HepG2 (cell line): ENCODE measurements around the gene RB1. TPM values are rescaled to one million over a fixed set of nuclear protein-coding genes. Genes with fewer than 3 reads are reported as not detected.

Experiments
- ATAC-seq: fragments of 200-7000 bp; cut with Tn5 transposase; 3 replicates; pipeline ENCODE4 v1.9.1; 2020; ENCODE audit warnings: mild to moderate bottlenecking, moderate library complexity
- BruUV-seq: library from RNA; stranded (reverse); fragments of 400-500 nt; replicated peaks from 2 replicates; lab custom pipeline; 2021; lab: Mats Ljungman, UMichigan
- CTCF ChIA-PET: fragments of 300-600 bp; formaldehyde crosslinking; extraction: SDS; loops from one replicate; lab custom pipeline; 2021; ENCODE audit warnings: low total read pairs, inconsistent platforms, low intra/inter-chr PET ratio; lab: Yijun Ruan, JAX
- POLR2A ChIA-PET: fragments of 350-600 bp; sonication (Branson Sonifier 250); formaldehyde crosslinking; loops from one replicate; lab custom pipeline; 2020; ENCODE audit warnings: antibody characterized with exemption, inconsistent platforms; lab: Yijun Ruan, JAX
- DNase-seq: peaks from one replicate; pipeline ENCODE4 v3.0.0-alpha.2; 2015; ENCODE audit warnings: low spot score
- FAIRE-seq: peaks from 3 replicates; lab custom pipeline; 2011; peaks lifted over from hg19 to GRCh38; lab: Jason Lieb, UNC
- H2AFZ ChIP-seq: one replicate; pipeline ENCODE4 v1.6.1; 2011; ENCODE audit warnings: low read length, inconsistent platforms
- H3K27ac ChIP-seq: fragments of 300-600 bp; 3 replicates; pipeline ENCODE4 v1.8.0; 2011; ENCODE audit warnings: mixed run types, mild to moderate bottlenecking, mixed read lengths, low read length, inconsistent platforms; ENCODE audit not compliant: insufficient read depth; ENCODE audit errors: extremely low read length
- H3K27me3 ChIP-seq, 2 experiments: fragments of 200-600 bp in 1 of 2; 2 replicates in 1 of 2; 3 replicates in 1 of 2; pipeline versions ENCODE4 v1.6.0 to v1.8.0; 2011; ENCODE audit warnings: low read length in 2 of 2, mild to moderate bottlenecking in 2 of 2, moderate library complexity in 2 of 2, inconsistent platforms in 1 of 2; ENCODE audit not compliant: insufficient read depth in 2 of 2, control insufficient read depth in 1 of 2
- H3K36me3 ChIP-seq, 2 experiments: fragments of 200-600 bp in 1 of 2; replicated peaks in 1 of 2; 2 replicates in 1 of 2; 3 replicates in 1 of 2; pipeline versions ENCODE4 v1.5.1 to v1.8.0; 2011; ENCODE audit warnings: low read length in 2 of 2, inconsistent platforms in 1 of 2; ENCODE audit not compliant: insufficient read depth in 2 of 2, control insufficient read depth in 1 of 2
- H3K4me1 ChIP-seq: 2 replicates; pipeline ENCODE4 v1.5.1; 2012; ENCODE audit warnings: low read length, inconsistent platforms; ENCODE audit not compliant: insufficient read depth
- H3K4me2 ChIP-seq: 2 replicates; pipeline ENCODE4 v1.6.0; 2011; ENCODE audit warnings: low read depth, low read length, inconsistent platforms
- H3K4me3 ChIP-seq, 3 experiments: fragments of 200-600 bp in 1 of 3; sonication (generic), shearing (Covaris generic) in 1 of 3; replicated peaks in 1 of 3; 2 replicates each; pipeline ENCODE4 v1.5.1; 2011 to 2016; ENCODE audit warnings: low read length in 3 of 3, inconsistent platforms in 2 of 3, low read depth in 2 of 3, mild to moderate bottlenecking in 2 of 3, control low read depth in 1 of 3, mixed read lengths in 1 of 3; ENCODE audit not compliant: insufficient read depth in 1 of 3
- H3K79me2 ChIP-seq: one replicate; pipeline ENCODE4 v1.6.1; 2011; ENCODE audit warnings: low read length, inconsistent platforms; ENCODE audit not compliant: insufficient read depth
- H3K9ac ChIP-seq: 2 replicates; pipeline ENCODE4 v1.6.0; 2011; ENCODE audit warnings: mild to moderate bottlenecking, low read depth, low read length, inconsistent platforms; ENCODE audit not compliant: insufficient read depth
- H3K9me3 ChIP-seq: 2 replicates; pipeline ENCODE4 v1.5.1; 2012; ENCODE audit warnings: mild to moderate bottlenecking, low read length
- H4K20me1 ChIP-seq: 2 replicates; pipeline ENCODE4 v1.6.0; 2011; ENCODE audit warnings: inconsistent platforms, mild to moderate bottlenecking, low read length, moderate library complexity; ENCODE audit not compliant: insufficient read depth
- ARID5B ChIP-seq: IDR thresholded peaks from 2 replicates; pipeline ENCODE4 v1.4.0; 2020; ENCODE audit warnings: mild to moderate bottlenecking, missing genetic modification reagents
- BCL6 ChIP-seq: IDR thresholded peaks from 2 replicates; pipeline ENCODE4 v1.6.1; 2016; ENCODE audit warnings: missing genetic modification reagents, missing compliant biosample characterization
- CREM ChIP-seq, 2 experiments: sonication (generic) in 1 of 2; formaldehyde crosslinking in 1 of 2; IDR thresholded peaks; 2 replicates each; pipeline versions ENCODE4 v1.4.0 to v1.6.1; 2016 to 2020; ENCODE audit warnings: antibody characterized with exemption in 1 of 2, mild to moderate bottlenecking in 1 of 2, missing genetic modification reagents in 1 of 2
- FOXA3 ChIP-seq: IDR thresholded peaks from 2 replicates; pipeline ENCODE4 v1.6.1; 2016; ENCODE audit warnings: missing genetic modification reagents, missing compliant biosample characterization
- GATAD2A ChIP-seq: IDR thresholded peaks from 2 replicates; pipeline ENCODE4 v1.6.1; 2016
- GFI1 ChIP-seq: sonication (generic); formaldehyde crosslinking; IDR thresholded peaks from 2 replicates; pipeline ENCODE4 v1.5.0; 2020; ENCODE audit warnings: missing genetic modification reagents, mild to moderate bottlenecking, borderline replicate concordance
- ISL2 ChIP-seq: sonication (generic); formaldehyde crosslinking; IDR thresholded peaks from 2 replicates; pipeline ENCODE4 v1.5.0; 2020; ENCODE audit warnings: missing genetic modification reagents
- NFE2 ChIP-seq: sonication (generic); formaldehyde crosslinking; IDR thresholded peaks from 2 replicates; pipeline ENCODE4 v1.4.0; 2020; ENCODE audit warnings: missing genetic modification reagents
- NR2F6 ChIP-seq, 2 experiments: IDR thresholded peaks; 2 replicates each; pipeline ENCODE4 v1.6.1; 2016; ENCODE audit warnings: antibody characterized with exemption in 1 of 2, mild to moderate bottlenecking in 1 of 2
- RARA ChIP-seq: IDR thresholded peaks from 2 replicates; pipeline ENCODE4 v1.6.1; 2016; ENCODE audit warnings: missing genetic modification reagents, missing compliant biosample characterization
- SAP130 ChIP-seq: IDR thresholded peaks from 2 replicates; pipeline ENCODE4 v1.6.1; 2016; ENCODE audit warnings: low read depth
- TEAD3 ChIP-seq: optimal IDR thresholded peaks from 2 replicates; pipeline ENCODE3; 2016; ENCODE audit warnings: borderline replicate concordance
- ZNF205 ChIP-seq: IDR thresholded peaks from 2 replicates; pipeline ENCODE4 v1.6.1; 2018; ENCODE audit warnings: missing biosample characterization, missing genetic modification reagents
- ZNF232 ChIP-seq: sonication (generic); formaldehyde crosslinking; IDR thresholded peaks from 2 replicates; pipeline ENCODE4 v1.4.0; 2020; ENCODE audit warnings: missing genetic modification reagents, borderline replicate concordance
- ZNF260 ChIP-seq: sonication (generic); formaldehyde crosslinking; IDR thresholded peaks from 2 replicates; pipeline ENCODE4 v1.4.0; 2020; ENCODE audit warnings: missing genetic modification reagents, low read depth, mild to moderate bottlenecking, borderline replicate concordance
- ZNF644 ChIP-seq: IDR thresholded peaks from 2 replicates; pipeline ENCODE4 v1.6.1; 2016; ENCODE audit warnings: low read depth
- WGBS: methylation state at CpG from one replicate; pipeline ENCODE4 v1.1.6; 2017; ENCODE audit warnings: low lambda C conversion rate; 5-methylcytosine and 5-hydroxymethylcytosine counted together
- in situ Hi-C: cut with HindIII; loops from 2 replicates; pipeline ENCODE4 v1.10.0; 2017; ENCODE audit warnings: low pct_unique_long_range_greater_than_20kb; ENCODE audit not compliant: extremely low pct_ligation_motif_present
- intact Hi-C: fragments of 100-400 bp; cut with micrococcal nuclease; formaldehyde crosslinking; loops from one replicate; pipeline ENCODE4 v1.10.0; 2022; ENCODE audit not compliant: unreplicated experiment
- polyA plus RNA-seq, 8 experiments: library from polyadenylated mRNA; depleted of rRNA in 3 of 8; stranded (reverse) in 7 of 8; unstranded in 1 of 8; fragments of >200 nt; fragmentation: Illumina TruSeq in 4 of 8; extraction: Trizol in 4 of 8; gene quantifications; 2 replicates each; pipeline versions ENCODE4 v1.2.1 to v1.2.3, GENCODE V29; 2011 to 2016; ENCODE audit warnings: low read depth in 4 of 8, missing spikeins in 1 of 8, mixed read lengths in 1 of 8; ENCODE audit not compliant: insufficient read depth in 1 of 8
- total RNA-seq, 5 experiments: library from RNA; depleted of rRNA; stranded (reverse); fragments of >200 nt; fragmentation: Illumina TruSeq; extraction: Trizol; gene quantifications; 2 replicates each; pipeline ENCODE4 v1.2.3, GENCODE V29; 2016; ENCODE audit warnings: low read depth in 1 of 5
- TF ChIP-seq, protein P1 (sequence below): sonication (generic); formaldehyde crosslinking; conservative IDR thresholded peaks from 2 replicates; pipeline ENCODE4 v1.4.0; 2020; ENCODE audit warnings: mild to moderate bottlenecking, missing genetic modification reagents, moderate library complexity
- TF ChIP-seq, protein P2 (sequence below): sonication (generic); formaldehyde crosslinking; IDR thresholded peaks from 2 replicates; pipeline ENCODE4 v1.8.1; 2023; ENCODE audit warnings: mild to moderate bottlenecking, missing genetic modification reagents

Gene RB1
- total and polyA plus RNA-seq, 2 of the 13 experiments (the other 11 are each of a cell fraction or from before 2014, with no cell fraction given): 15.6 to 23.7 TPM

DNA sequence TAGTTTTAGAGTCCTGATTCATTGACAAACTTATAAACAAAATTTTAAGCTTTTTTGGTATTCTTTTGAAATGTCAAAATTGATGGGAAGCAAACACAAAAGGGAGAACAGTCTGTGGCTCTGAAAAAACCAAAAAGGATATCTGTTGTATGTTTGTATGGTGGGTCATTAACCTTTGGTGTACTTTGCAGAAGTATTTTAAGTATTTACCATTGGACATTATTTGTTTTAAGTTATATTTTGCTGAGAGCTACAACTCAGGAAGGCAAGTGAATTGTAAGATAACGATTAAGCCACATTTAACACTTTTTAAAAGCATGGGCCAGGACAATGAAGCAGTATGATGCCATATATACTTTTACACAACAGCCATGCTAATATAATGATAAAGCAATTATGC lies 94.2 kb downstream of the RB1 start:
- CTCF ChIA-PET: no interaction called here
- WGBS: 0% methylated on average over 1 of the region's 1 CpG
- Histone ChIP-seq H4K20me1 (no peaks in the 10 kb centered on the region), H3K27ac (peak overlapping the region; percentile 63), H3K4me3 (no peak overlapping the region; a peak in 1 of 6 replicates), H3K9ac (no peak overlapping the region), H3K4me1 (peaks cover 83% of the 10 kb centered on the region), H3K4me2 (peak overlapping the region; percentile 30), H2AFZ (no peak overlapping the region), H3K27me3 (no peaks in the 10 kb centered on the region), H3K9me3 (no peaks in the 10 kb centered on the region), H3K79me2 (peaks cover 2% of the 10 kb centered on the region), H3K36me3 (0 out of 5 replicates have a peak, but pooled peaks cover 0 to 2% of the 10 kb centered on the region in 2 experiments)
- ATAC-seq (peak; percentile 68), FAIRE-seq (no peak), DNase-seq (peak; percentile 41)
- in situ Hi-C loops: no loop called here
- BruUV-seq: no TSS peak
- POLR2A ChIA-PET: interaction anchor here (1.7 kb wide), 1 partner anchor 15 kb away, joined by 5 read pairs; the partner anchor contains the start of gene LPAR6
- intact Hi-C loops: no loop called here
- peak; percentile 39; the same call in 1 of the 2 replicates for TF ChIP-seq BCL6 (CRISPR knock-in tag)
- peak; percentile 65 for TF ChIP-seq ISL2
- peak; percentile 27; the same call in 1 of the 2 replicates for TF ChIP-seq ZNF232
- peak; percentile 39; the same call in 1 of the 2 replicates for TF ChIP-seq CREM (IDR thresholded peaks at IDR 0.05)
- TF ChIP-seq CREM (CRISPR knock-in tag; IDR thresholded peaks at IDR 0.05): no peak
- TF ChIP-seq RARA (CRISPR knock-in tag): peak; percentile 51; the same call in 1 of the 2 replicates
- no peak for TF ChIP-seq ZNF260 (CRISPR knock-in tag)
- peak; percentile 76 for TF ChIP-seq ARID5B
- TF ChIP-seq GATAD2A: peak; percentile 30
- no peak for TF ChIP-seq ZNF644 (CRISPR knock-in tag)
- no peak for TF ChIP-seq GFI1 (CRISPR knock-in tag)
- TF ChIP-seq TEAD3 (CRISPR knock-in tag): peak; percentile 7
- TF ChIP-seq, protein P1, sequence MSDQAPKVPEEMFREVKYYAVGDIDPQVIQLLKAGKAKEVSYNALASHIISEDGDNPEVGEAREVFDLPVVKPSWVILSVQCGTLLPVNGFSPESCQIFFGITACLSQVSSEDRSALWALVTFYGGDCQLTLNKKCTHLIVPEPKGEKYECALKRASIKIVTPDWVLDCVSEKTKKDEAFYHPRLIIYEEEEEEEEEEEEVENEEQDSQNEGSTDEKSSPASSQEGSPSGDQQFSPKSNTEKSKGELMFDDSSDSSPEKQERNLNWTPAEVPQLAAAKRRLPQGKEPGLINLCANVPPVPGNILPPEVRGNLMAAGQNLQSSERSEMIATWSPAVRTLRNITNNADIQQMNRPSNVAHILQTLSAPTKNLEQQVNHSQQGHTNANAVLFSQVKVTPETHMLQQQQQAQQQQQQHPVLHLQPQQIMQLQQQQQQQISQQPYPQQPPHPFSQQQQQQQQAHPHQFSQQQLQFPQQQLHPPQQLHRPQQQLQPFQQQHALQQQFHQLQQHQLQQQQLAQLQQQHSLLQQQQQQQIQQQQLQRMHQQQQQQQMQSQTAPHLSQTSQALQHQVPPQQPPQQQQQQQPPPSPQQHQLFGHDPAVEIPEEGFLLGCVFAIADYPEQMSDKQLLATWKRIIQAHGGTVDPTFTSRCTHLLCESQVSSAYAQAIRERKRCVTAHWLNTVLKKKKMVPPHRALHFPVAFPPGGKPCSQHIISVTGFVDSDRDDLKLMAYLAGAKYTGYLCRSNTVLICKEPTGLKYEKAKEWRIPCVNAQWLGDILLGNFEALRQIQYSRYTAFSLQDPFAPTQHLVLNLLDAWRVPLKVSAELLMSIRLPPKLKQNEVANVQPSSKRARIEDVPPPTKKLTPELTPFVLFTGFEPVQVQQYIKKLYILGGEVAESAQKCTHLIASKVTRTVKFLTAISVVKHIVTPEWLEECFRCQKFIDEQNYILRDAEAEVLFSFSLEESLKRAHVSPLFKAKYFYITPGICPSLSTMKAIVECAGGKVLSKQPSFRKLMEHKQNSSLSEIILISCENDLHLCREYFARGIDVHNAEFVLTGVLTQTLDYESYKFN (CRISPR knock-in tag): peak; percentile 62; the same call in 1 of the 2 replicates
- no peak for TF ChIP-seq NFE2
- peak; percentile 46; the same call in 1 of the 2 replicates for TF ChIP-seq NR2F6 (IDR thresholded peaks at IDR 0.05)
- peak; percentile 35; the same call in 1 of the 2 replicates for TF ChIP-seq NR2F6 (CRISPR knock-in tag; IDR thresholded peaks at IDR 0.05)
- peak; percentile 16; the same call in 1 of the 2 replicates for TF ChIP-seq SAP130 (CRISPR knock-in tag)
- TF ChIP-seq, protein P2, sequence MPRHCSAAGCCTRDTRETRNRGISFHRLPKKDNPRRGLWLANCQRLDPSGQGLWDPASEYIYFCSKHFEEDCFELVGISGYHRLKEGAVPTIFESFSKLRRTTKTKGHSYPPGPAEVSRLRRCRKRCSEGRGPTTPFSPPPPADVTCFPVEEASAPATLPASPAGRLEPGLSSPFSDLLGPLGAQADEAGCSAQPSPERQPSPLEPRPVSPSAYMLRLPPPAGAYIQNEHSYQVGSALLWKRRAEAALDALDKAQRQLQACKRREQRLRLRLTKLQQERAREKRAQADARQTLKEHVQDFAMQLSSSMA (CRISPR knock-in tag): no peak
- 0 out of 2 replicates have a peak, but pooled peaks have one; percentile 51 for TF ChIP-seq ZNF205 (CRISPR knock-in tag)
- peak; percentile 47; the same call in 1 of the 2 replicates for TF ChIP-seq FOXA3 (CRISPR knock-in tag)
